Mucosa of descending colon (tissue), 3 donors: ENCODE measurements around the gene LMX1A. TPM values are rescaled to one million over a fixed set of nuclear protein-coding genes. Genes with fewer than 3 reads are reported as not detected.

ENCODE experiments used
- ATAC-seq: fragments of 200-7000 bp; cut with Tn5 transposase; one replicate; pipeline ENCODE4 v1.9.1; 2020; ENCODE audit warnings: mild to moderate bottlenecking, moderate library complexity
- DNase-seq, 3 donors: peaks; one replicate each; pipeline ENCODE4 v3.0.0-alpha.2; 2020
- H3K36me3 ChIP-seq: fragments of 200-600 bp; one replicate; pipeline ENCODE4 v1.8.0; 2021; ENCODE audit warnings: low read depth, mild to moderate bottlenecking
- H3K4me1 ChIP-seq: fragments of 200-600 bp; one replicate; pipeline ENCODE4 v1.8.0; 2021; ENCODE audit warnings: low read depth, mild to moderate bottlenecking
- H3K4me3 ChIP-seq: fragments of 200-600 bp; one replicate; pipeline ENCODE4 v1.8.0; 2021; ENCODE audit warnings: mild to moderate bottlenecking
- H3K9me3 ChIP-seq: fragments of 200-600 bp; one replicate; pipeline ENCODE4 v1.8.0; 2021; ENCODE audit warnings: mild to moderate bottlenecking
- intact Hi-C, 2 donors: fragments of 100-400 bp; cut with DNase I in 1 of 2; cut with micrococcal nuclease in 1 of 2; formaldehyde crosslinking; loops; one replicate each; pipeline versions ENCODE4 v1.11.0 to v1.11.1; 2022; cut with DNase I, micrococcal nuclease
- total RNA-seq, 3 donors: library from RNA; stranded (reverse); fragmentation: NEBNext Ultra II Directional in 2 of 3; extraction: Animal tissue kit (Norgen Biotek cat#: 25700) in 2 of 3; gene quantifications; one replicate each; pipeline versions ENCODE4 v1.2.1 to v1.2.4, GENCODE V29; 2021 to 2023
- TF ChIP-seq, protein P1 (sequence below): fragments of 200-600 bp; IDR thresholded peaks from one replicate; pipeline ENCODE4 v1.8.0; 2022; ENCODE audit warnings: antibody characterized with exemption, mild to moderate bottlenecking
- donor health status: DM: no; HTN: no; CAD: no; lungs with moderate emphysema.
- donor health status: DM: no; HTN: no; CAD: no.
- donor health status: DM: no; HTN: yes; CAD: no.

Gene LMX1A
- total RNA-seq, 3 donors from 2014 or later: 0.31 to 0.84 (median 0.38) TPM

DNA sequence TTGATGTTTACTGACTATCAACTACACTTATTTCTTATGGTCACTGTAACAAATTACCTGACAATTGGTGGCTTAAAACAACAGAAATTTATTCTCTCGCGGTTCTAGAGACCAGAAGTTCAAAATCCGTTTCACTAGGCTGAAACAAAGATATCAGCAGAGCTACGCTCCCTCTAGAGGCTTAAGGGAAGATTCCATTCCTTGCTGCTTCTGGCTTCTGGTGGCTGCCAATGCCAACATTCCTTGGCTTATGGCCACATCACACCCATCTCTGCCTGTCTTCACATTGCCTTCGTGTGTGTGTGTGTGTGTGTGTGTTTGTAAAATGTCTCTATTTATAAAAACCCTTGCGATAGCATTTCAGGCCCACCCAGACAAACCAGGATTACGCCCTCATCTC is 66.4 kb downstream of the LMX1A start:
- Histone ChIP-seq H3K36me3 (no peaks in the 10 kb centered on the region), H3K4me1 (peaks cover 24% of the 10 kb centered on the region), H3K4me3 (no peak overlapping the region), H3K9me3 (no peaks in the 10 kb centered on the region)
- ATAC-seq (no peak), DNase-seq (no peak)
- intact Hi-C loops: no loop called here
- TF ChIP-seq, protein P1, sequence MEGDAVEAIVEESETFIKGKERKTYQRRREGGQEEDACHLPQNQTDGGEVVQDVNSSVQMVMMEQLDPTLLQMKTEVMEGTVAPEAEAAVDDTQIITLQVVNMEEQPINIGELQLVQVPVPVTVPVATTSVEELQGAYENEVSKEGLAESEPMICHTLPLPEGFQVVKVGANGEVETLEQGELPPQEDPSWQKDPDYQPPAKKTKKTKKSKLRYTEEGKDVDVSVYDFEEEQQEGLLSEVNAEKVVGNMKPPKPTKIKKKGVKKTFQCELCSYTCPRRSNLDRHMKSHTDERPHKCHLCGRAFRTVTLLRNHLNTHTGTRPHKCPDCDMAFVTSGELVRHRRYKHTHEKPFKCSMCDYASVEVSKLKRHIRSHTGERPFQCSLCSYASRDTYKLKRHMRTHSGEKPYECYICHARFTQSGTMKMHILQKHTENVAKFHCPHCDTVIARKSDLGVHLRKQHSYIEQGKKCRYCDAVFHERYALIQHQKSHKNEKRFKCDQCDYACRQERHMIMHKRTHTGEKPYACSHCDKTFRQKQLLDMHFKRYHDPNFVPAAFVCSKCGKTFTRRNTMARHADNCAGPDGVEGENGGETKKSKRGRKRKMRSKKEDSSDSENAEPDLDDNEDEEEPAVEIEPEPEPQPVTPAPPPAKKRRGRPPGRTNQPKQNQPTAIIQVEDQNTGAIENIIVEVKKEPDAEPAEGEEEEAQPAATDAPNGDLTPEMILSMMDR: no peak

DNA sequence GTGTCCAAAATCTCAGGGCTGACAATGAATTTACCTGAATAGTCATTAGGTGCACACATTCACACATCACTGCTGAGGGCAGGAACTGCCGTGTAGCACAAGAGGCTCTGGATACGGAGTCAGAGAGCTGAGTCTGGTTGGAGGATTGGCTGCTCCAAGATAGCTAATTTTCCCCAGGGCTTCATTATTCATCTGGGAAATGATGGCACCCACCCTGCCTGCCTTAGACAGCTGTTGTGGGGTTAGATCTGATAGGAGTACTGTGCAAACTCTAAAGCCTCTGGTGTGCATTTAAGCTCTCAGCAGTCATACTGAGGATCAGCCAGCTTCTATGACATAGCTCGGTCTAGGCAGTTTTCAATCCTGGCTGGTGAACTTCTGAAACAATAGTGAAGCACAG is 67.0 kb downstream of the LMX1A start:
- DNase-seq (no peak), ATAC-seq (no peak)
- no peak overlapping the region for H3K4me3 ChIP-seq
- peaks cover 30% of the 10 kb centered on the region for H3K4me1 ChIP-seq
- no peaks in the 10 kb centered on the region for H3K9me3 ChIP-seq
- TF ChIP-seq, protein P1: no peak
- no peaks in the 10 kb centered on the region for H3K36me3 ChIP-seq
- intact Hi-C loops: no loop called here

DNA sequence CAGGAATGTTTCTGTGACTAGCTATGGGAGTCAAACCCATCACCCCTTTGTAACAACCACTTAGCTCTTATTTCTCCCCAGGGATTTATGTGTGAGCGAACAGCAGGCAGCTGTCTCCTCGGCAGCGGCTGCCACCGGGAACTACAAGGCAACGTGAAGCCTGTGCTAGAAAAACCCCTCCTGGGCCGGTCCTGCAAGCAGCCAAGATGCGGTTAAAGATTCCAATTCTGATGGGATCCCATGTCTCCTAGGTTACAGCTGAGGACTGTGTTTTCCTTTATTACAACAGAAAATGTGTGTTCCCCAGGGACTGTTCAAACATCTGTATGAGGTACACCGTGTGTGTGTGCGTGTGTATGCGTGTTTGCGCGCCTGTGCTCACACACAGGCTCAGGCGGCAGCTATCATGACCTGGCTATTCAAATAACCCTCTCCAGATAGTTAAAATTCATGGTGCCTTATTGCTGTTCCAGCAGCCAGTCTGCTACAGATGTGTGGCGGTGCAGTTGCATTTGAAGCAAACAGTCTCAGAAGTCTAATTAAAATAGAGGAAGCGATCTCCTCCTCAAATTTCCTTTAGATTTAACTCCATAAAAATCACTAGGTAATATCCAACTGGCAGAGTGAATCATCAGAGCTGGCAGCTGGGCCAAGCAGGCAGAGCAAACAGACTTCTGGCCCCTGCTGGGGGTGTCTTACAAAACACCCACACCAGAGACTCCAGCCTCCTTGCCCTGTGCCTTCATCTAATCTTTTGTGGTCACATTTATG is 68.0 kb downstream of the LMX1A start:
- DNase-seq (peak in 2 of 3 donors; percentile 36 to 42), ATAC-seq (peak; percentile 78)
- Histone ChIP-seq H3K4me1 (peaks cover 33% of the 10 kb centered on the region), H3K9me3 (no peaks in the 10 kb centered on the region), H3K4me3 (no peak overlapping the region), H3K36me3 (no peaks in the 10 kb centered on the region)
- TF ChIP-seq, protein P1: no peak
- intact Hi-C loops: no loop called here

DNA sequence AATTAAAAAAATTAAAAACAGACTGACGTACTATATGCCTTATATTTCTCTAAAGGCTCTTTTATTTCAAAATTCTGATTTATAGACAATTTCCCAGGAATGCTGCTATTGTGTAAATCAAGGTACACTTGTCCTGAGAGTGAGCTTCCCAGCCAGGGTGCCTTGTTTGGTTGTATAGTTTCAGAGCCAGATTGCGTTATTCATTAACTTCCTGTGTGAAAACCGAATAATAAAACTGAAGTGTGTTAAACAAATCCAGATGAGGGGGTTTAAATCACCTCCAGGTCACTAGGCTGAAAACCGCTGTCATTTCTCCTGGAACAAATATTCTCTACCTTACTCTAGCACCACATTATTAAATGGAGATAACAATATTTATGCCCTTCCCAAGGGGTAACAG is 68.7 kb downstream of the LMX1A start:
- Histone ChIP-seq H3K4me3 (no peak overlapping the region), H3K4me1 (peaks cover 33% of the 10 kb centered on the region), H3K9me3 (no peaks in the 10 kb centered on the region), H3K36me3 (no peaks in the 10 kb centered on the region)
- intact Hi-C loops: no loop called here
- peak; percentile 59 for ATAC-seq
- TF ChIP-seq, protein P1: no peak
- peak in 1 of 3 donors; percentile 32 for DNase-seq

DNA sequence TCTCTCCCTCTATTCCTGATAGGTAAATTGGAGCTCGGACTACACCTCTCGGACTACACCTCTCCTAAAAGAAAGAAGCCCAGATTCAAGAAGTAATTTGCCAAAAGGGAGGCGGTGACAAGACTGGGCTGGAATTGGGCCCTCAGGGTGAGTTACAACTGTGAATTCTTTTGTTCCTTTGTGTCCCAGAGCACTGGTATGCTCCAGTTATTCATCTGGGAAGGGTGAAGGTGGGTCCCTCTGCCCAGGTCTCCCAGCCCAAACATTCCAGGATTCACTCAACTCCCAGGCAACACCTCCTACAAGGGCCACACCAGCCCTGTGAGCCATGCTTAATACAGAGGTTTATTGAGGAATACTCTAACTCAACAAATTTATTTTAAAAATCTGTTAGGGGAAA is 69.2 kb downstream of the LMX1A start:
- TF ChIP-seq, protein P1: no peak
- no peaks in the 10 kb centered on the region for H3K36me3 ChIP-seq
- ATAC-seq (no peak), DNase-seq (no peak)
- H3K4me3 ChIP-seq: no peak overlapping the region
- H3K4me1 ChIP-seq: peaks cover 33% of the 10 kb centered on the region
- intact Hi-C loops: no loop called here
- no peaks in the 10 kb centered on the region for H3K9me3 ChIP-seq
